PC-3 (cell line): Measurements from ENCODE around the gene KRT5. TPM values are rescaled to one million over a fixed set of nuclear protein-coding genes. Genes with fewer than 3 reads are reported as not detected.

Source experiments
- ATAC-seq: fragments of 200-7000 bp; cut with Tn5 transposase; 2 replicates; pipeline ENCODE4 v1.9.1; 2020; ENCODE audit warnings: mild to moderate bottlenecking, moderate library complexity
- BruUV-seq: library from RNA; stranded (reverse); fragments of 400-500 nt; replicated peaks from 2 replicates; lab custom pipeline; 2021; lab: Mats Ljungman, UMichigan
- CTCF ChIA-PET: fragments of 300-600 bp; sonication (Branson Sonifier 250); formaldehyde crosslinking; loops from one replicate; lab custom pipeline; 2022; ENCODE audit warnings: antibody characterized with exemption; lab: Charles Lee
- POLR2A ChIA-PET: fragments of 300-600 bp; sonication (Branson Sonifier 250); formaldehyde crosslinking; loops from one replicate; lab custom pipeline; 2022; ENCODE audit warnings: antibody characterized with exemption; ENCODE audit not compliant: unreplicated experiment; lab: Charles Lee
- DNase-seq: peaks from one replicate; pipeline ENCODE4 v3.0.0-alpha.2; 2015
- H2AFZ ChIP-seq: fragments of 300-600 bp; sonication (generic); 2 replicates; pipeline ENCODE4 v1.6.0; 2016; ENCODE audit warnings: antibody characterized with exemption, low read length
- H3F3A ChIP-seq: fragments of 300-600 bp; sonication (generic); one replicate; pipeline ENCODE4 v1.6.0; 2017; ENCODE audit warnings: antibody characterized with exemption, low read length, control low read depth, mild to moderate bottlenecking; ENCODE audit not compliant: unreplicated experiment
- H3K27ac ChIP-seq: fragments of 300-600 bp; sonication (generic); 2 replicates; pipeline ENCODE4 v1.5.1; 2016; ENCODE audit warnings: mild to moderate bottlenecking, low read length
- H3K27me3 ChIP-seq: fragments of 300-600 bp; sonication (generic); 2 replicates; pipeline ENCODE4 v1.6.1; 2016; ENCODE audit warnings: low read length, mixed read lengths
- H3K36me3 ChIP-seq: fragments of 300-600 bp; sonication (generic); 2 replicates; pipeline ENCODE4 v1.6.1; 2016; ENCODE audit warnings: low read depth, mixed run types, low read length, mixed read lengths
- H3K4me1 ChIP-seq: fragments of 300-600 bp; sonication (generic); 2 replicates; pipeline ENCODE4 v1.5.1; 2016; ENCODE audit warnings: low read length; ENCODE audit not compliant: insufficient read depth
- H3K4me2 ChIP-seq: fragments of 300-600 bp; sonication (generic); 2 replicates; pipeline ENCODE4 v1.6.0; 2016; ENCODE audit warnings: low read length
- H3K4me3 ChIP-seq: fragments of 300-600 bp; sonication (generic); 2 replicates; pipeline ENCODE4 v1.5.1; 2016; ENCODE audit warnings: mild to moderate bottlenecking, low read length, mixed read lengths
- H3K79me2 ChIP-seq: fragments of 300-600 bp; sonication (generic); 2 replicates; pipeline ENCODE4 v1.6.1; 2017; ENCODE audit warnings: low read length, mixed read lengths
- H3K9ac ChIP-seq: fragments of 300-600 bp; sonication (generic); 2 replicates; pipeline ENCODE4 v1.6.0; 2016; ENCODE audit warnings: mild to moderate bottlenecking, low read length
- H3K9me2 ChIP-seq: fragments of 300-600 bp; sonication (generic); replicated peaks from 2 replicates; pipeline ENCODE4 v1.6.1; 2016; ENCODE audit warnings: mixed run types, low read length, mixed read lengths
- H3K9me3 ChIP-seq: fragments of 300-600 bp; sonication (generic); 2 replicates; pipeline ENCODE4 v1.6.1; 2016; ENCODE audit warnings: low read length, mixed read lengths
- H4K20me1 ChIP-seq: fragments of 300-600 bp; sonication (generic); 2 replicates; pipeline ENCODE4 v1.6.1; 2016; ENCODE audit warnings: low read length, mixed read lengths
- EZH2 ChIP-seq: fragments of 300-600 bp; sonication (generic); IDR thresholded peaks from one replicate; pipeline ENCODE4 v1.6.1; 2017; ENCODE audit warnings: antibody characterized with exemption, mild to moderate bottlenecking, low read length; ENCODE audit not compliant: unreplicated experiment
- EZH2phosphoT487 ChIP-seq: fragments of 300-600 bp; sonication (generic); IDR thresholded peaks from 2 replicates; pipeline ENCODE4 v1.6.1; 2018; ENCODE audit warnings: mild to moderate bottlenecking, antibody characterized with exemption, low read length, borderline replicate concordance
- intact Hi-C: fragments of 100-400 bp; cut with micrococcal nuclease; formaldehyde crosslinking; loops from 2 replicates; pipeline ENCODE4 v1.9.0; 2023
- total RNA-seq: library from RNA; depleted of rRNA; stranded (reverse); fragments of >200 nt; gene quantifications from 2 replicates; pipeline ENCODE4 v1.2.3, GENCODE V29; 2014
- TF ChIP-seq, protein P1 (sequence below): fragments of 300-600 bp; sonication (generic); conservative IDR thresholded peaks from 2 replicates; pipeline ENCODE4 v1.5.1; 2017; ENCODE audit warnings: antibody characterized with exemption, low read depth, mild to moderate bottlenecking, low read length

Gene KRT5
- total RNA-seq, 1 experiment from 2014 or later = not detected

DNA sequence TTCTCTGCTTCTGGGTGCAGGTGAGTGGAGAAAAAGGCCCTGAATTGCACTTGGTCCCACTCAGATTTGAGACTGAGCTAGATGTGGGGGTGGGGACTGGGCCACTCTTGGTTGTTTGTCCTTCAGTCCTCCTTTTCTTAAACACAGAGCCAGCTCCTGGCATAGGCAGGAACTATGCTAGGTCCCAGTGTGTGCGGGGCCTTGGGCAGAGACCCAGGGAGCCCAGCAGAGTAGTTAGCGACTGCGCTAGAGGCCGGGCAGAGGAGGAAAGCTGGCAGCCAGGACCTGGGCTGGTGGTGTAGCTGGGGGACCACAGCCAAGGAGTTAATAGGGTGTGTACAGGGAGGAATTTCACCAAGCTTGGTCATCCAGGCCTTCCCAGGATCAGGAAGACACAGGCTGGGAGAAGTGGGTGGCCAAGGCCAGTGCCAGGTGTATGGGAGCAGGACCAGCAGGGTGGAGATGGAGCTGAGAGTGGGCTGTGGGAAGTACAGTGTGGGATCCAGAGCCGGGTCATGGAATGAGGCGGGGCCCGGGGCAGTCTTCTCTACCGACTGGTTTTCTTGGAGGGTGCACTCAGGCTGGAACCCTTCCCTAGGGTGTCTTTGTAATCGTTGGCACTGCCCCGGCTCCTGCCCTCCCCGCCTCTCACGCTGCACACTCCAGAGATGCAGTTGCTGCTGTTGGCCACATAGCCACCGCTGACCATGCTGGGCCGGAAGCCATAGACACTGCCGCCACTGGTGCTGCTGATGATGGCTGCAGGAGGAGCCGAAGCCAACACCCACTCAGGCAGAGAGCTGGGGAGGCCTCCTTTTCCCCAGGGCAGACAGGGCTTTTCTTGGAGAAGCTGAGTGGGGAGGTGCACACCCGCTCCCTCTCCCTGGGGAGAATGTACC is 24.0 kb upstream of the KRT5 start:
- no peaks in the 10 kb centered on the region for H3K79me2 ChIP-seq
- no peak overlapping the region for H2AFZ ChIP-seq
- H3K27ac ChIP-seq = no peak overlapping the region
- no peak overlapping the region for H3K9ac ChIP-seq
- no peaks in the 10 kb centered on the region for H3K9me2 ChIP-seq
- ChIA-PET CTCF (no interaction called here), POLR2A (no interaction called here)
- peaks cover 8% of the 10 kb centered on the region for H3K4me1 ChIP-seq
- no peaks in the 10 kb centered on the region for H3K9me3 ChIP-seq
- H3K4me2 ChIP-seq = no peak overlapping the region
- BruUV-seq = no TSS peak
- no peak overlapping the region for H3K4me3 ChIP-seq
- H3K36me3 ChIP-seq = no peaks in the 10 kb centered on the region
- H3F3A ChIP-seq = no peaks in the 10 kb centered on the region
- intact Hi-C loops = no loop called here
- TF ChIP-seq EZH2 (no peak), EZH2phosphoT487 (no peak)
- TF ChIP-seq, protein P1, sequence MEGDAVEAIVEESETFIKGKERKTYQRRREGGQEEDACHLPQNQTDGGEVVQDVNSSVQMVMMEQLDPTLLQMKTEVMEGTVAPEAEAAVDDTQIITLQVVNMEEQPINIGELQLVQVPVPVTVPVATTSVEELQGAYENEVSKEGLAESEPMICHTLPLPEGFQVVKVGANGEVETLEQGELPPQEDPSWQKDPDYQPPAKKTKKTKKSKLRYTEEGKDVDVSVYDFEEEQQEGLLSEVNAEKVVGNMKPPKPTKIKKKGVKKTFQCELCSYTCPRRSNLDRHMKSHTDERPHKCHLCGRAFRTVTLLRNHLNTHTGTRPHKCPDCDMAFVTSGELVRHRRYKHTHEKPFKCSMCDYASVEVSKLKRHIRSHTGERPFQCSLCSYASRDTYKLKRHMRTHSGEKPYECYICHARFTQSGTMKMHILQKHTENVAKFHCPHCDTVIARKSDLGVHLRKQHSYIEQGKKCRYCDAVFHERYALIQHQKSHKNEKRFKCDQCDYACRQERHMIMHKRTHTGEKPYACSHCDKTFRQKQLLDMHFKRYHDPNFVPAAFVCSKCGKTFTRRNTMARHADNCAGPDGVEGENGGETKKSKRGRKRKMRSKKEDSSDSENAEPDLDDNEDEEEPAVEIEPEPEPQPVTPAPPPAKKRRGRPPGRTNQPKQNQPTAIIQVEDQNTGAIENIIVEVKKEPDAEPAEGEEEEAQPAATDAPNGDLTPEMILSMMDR = no peak
- 0 out of 2 replicates have a peak, but pooled peaks cover 5% of the 10 kb centered on the region for H3K27me3 ChIP-seq
- no peak for ATAC-seq
- no peaks in the 10 kb centered on the region for H4K20me1 ChIP-seq
- DNase-seq = no peak

DNA sequence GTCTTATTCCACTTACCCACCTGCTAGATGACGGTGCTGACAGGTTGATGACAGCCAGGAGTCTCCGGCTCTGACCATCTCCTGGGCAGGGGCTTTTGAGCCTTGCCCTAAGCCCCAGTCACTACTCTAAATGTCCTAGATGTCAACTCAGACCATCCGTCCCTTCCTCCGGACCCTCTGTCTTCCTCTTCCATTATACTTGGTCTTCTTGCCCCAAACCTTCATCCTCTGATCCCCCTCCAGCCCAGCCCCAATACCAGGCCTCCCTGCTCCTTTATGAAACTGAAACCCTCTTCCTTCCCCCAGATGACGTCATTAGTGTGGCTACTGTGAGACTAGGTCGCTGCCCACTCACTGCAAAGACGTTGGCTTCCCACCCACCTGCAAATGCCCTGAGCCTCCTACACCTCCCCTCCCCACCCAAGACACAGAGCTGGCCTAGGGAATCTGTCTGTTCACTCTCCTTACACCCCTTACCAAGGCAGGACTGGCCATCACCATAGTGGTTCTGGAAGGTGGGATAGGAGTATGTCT is 22.7 kb upstream of the KRT5 start:
- no peaks in the 10 kb centered on the region for H3F3A ChIP-seq
- H4K20me1 ChIP-seq = no peaks in the 10 kb centered on the region
- ChIA-PET CTCF (no interaction called here), POLR2A (no interaction called here)
- no peak overlapping the region for H3K9ac ChIP-seq
- TF ChIP-seq, protein P1 = no peak
- TF ChIP-seq EZH2phosphoT487 (no peak), EZH2 (no peak)
- H2AFZ ChIP-seq = no peak overlapping the region
- no peak overlapping the region for H3K27ac ChIP-seq
- no peaks in the 10 kb centered on the region for H3K36me3 ChIP-seq
- no peaks in the 10 kb centered on the region for H3K9me3 ChIP-seq
- H3K4me2 ChIP-seq = no peak overlapping the region
- intact Hi-C loops = no loop called here
- no peaks in the 10 kb centered on the region for H3K27me3 ChIP-seq
- no peak overlapping the region for H3K4me3 ChIP-seq
- no peaks in the 10 kb centered on the region for H3K9me2 ChIP-seq
- BruUV-seq = no TSS peak
- no peaks in the 10 kb centered on the region for H3K79me2 ChIP-seq
- no peak for ATAC-seq
- H3K4me1 ChIP-seq = peaks cover 19% of the 10 kb centered on the region
- DNase-seq = no peak

DNA sequence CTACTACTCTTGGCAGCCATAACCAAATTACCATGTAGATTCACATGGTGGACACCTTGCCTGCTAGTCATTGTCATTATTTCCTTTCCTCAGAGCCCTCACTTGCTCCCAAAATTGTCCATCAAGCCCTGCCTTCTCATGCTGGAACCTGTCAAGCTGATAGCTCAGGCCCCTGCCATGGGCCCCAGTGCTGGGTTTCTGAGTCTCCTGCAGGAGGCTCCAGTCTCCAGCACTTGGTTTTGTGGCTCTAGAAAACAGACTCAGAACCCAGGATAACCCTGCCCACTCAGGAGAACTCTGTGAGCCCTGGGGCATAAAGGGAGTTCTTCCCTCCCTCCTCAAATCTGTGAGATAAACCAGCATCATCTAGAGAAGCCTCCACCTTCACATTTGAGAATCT is 22.0 kb upstream of the KRT5 start:
- no peak for TF ChIP-seq EZH2
- TF ChIP-seq, protein P1 = 0 out of 2 replicates have a peak, but pooled peaks have one; percentile 17
- ChIA-PET CTCF (no interaction called here), POLR2A (no interaction called here)
- H3K27ac ChIP-seq = no peak overlapping the region
- ATAC-seq = no peak
- H3K9ac ChIP-seq = no peak overlapping the region
- no peaks in the 10 kb centered on the region for H3K79me2 ChIP-seq
- BruUV-seq = no TSS peak
- no peaks in the 10 kb centered on the region for H3K27me3 ChIP-seq
- H3F3A ChIP-seq = no peaks in the 10 kb centered on the region
- H3K4me1 ChIP-seq = peaks cover 19% of the 10 kb centered on the region
- H3K9me3 ChIP-seq = no peaks in the 10 kb centered on the region
- no peak overlapping the region for H3K4me3 ChIP-seq
- H3K9me2 ChIP-seq = no peaks in the 10 kb centered on the region
- intact Hi-C loops = no loop called here
- no peak overlapping the region for H3K4me2 ChIP-seq
- DNase-seq = no peak
- no peaks in the 10 kb centered on the region for H3K36me3 ChIP-seq
- H4K20me1 ChIP-seq = no peaks in the 10 kb centered on the region
- H2AFZ ChIP-seq = no peak overlapping the region
